ENCODE data around the gene SURF1. TPM values are rescaled to one million over a fixed set of nuclear protein-coding genes. Genes with fewer than 3 reads are reported as not detected.
A peak's percentile ranks its signal among the peaks of the same experiment; 100 is the strongest.

The SURF1 gene
- total and polyA plus RNA-seq, 9 of the 15 experiments (the other 6 are each of a cell fraction or from before 2014, with no cell fraction given): 16.1 to 31.3 (median 20.9) TPM

DNA sequence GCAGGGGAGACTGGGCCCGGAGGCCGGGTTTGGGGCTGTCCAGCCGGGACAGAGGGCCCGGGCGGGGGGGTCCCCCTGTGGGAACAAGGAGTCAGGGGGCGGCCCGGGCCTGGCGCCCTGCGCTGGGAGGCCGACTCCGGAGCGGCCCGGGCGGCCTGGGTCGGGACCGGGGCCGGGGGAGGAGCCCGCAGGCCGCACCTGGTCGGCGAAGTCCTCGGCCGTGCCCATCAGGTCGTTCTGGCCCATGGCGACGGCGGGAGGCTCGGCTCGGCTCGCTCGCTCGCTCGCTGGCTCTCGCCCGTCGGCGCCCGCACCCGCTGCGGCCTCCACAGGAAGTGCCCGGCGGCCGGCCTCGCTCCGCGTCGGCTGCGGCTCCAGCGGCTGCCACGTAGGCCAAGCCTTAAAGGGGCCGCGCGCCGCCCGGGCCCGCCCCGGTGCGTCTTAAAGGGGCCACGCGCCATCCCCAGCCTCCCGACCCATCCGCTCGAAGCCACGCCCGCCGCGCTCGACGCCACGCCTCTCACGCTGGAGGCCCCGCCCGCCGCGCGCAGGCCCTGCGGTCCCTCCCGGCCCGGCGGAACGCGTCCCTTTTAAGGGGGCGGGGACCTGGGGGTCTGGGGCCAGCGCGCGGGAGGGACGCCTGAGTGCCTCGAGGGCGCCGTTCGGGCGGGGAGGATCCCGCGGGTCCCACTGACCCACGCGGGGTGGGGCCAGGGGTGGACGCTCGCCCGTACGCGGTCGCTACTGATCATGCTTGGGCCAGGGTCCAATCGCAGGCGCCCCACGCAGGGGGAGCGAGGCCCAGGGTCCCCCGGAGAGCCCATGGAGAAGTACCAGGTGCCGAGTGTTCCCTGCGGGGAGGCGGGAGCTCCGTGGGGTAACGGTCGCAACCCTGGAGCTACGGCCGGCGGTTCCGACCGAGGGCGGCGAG lies 19.7 kb upstream of the SURF1 start, which contains the start of the genes STKLD1 and SURF4 (continued):
- no peak; the same call in none of the 2 replicates for TF ChIP-seq RNF2 (IDR thresholded peaks at IDR 0.05)
- no peak for TF ChIP-seq CBFB (CRISPR knock-in tag; IDR thresholded peaks at IDR 0.05)
- no peak for TF ChIP-seq CSDE1 (IDR thresholded peaks at IDR 0.05)
- 0 out of 2 replicates have a peak, but pooled peaks have one; percentile 48 for TF ChIP-seq ETV5 (CRISPR knock-in tag; IDR thresholded peaks at IDR 0.05; ENCODE audit: low read depth)
- TF ChIP-seq USF2 (CRISPR knock-in tag; IDR thresholded peaks at IDR 0.05): no peak
- peak in 2 of 3 experiments; percentile 71 to 72 for TF ChIP-seq YY1 (IDR thresholded peaks at IDR 0.05; ENCODE audit: borderline replicate concordance in 1 of 3, control insufficient read depth in 1 of 3, extremely low read depth in 1 of 3, insufficient read depth in 3 of 3, insufficient read length in 1 of 3, insufficient replicate concordance in 2 of 3, low read depth in 1 of 3, low read length in 2 of 3)
- no peak for TF ChIP-seq ZNF76 (CRISPR knock-in tag; IDR thresholded peaks at IDR 0.05; ENCODE audit: borderline replicate concordance)
- TF ChIP-seq, protein P1, sequence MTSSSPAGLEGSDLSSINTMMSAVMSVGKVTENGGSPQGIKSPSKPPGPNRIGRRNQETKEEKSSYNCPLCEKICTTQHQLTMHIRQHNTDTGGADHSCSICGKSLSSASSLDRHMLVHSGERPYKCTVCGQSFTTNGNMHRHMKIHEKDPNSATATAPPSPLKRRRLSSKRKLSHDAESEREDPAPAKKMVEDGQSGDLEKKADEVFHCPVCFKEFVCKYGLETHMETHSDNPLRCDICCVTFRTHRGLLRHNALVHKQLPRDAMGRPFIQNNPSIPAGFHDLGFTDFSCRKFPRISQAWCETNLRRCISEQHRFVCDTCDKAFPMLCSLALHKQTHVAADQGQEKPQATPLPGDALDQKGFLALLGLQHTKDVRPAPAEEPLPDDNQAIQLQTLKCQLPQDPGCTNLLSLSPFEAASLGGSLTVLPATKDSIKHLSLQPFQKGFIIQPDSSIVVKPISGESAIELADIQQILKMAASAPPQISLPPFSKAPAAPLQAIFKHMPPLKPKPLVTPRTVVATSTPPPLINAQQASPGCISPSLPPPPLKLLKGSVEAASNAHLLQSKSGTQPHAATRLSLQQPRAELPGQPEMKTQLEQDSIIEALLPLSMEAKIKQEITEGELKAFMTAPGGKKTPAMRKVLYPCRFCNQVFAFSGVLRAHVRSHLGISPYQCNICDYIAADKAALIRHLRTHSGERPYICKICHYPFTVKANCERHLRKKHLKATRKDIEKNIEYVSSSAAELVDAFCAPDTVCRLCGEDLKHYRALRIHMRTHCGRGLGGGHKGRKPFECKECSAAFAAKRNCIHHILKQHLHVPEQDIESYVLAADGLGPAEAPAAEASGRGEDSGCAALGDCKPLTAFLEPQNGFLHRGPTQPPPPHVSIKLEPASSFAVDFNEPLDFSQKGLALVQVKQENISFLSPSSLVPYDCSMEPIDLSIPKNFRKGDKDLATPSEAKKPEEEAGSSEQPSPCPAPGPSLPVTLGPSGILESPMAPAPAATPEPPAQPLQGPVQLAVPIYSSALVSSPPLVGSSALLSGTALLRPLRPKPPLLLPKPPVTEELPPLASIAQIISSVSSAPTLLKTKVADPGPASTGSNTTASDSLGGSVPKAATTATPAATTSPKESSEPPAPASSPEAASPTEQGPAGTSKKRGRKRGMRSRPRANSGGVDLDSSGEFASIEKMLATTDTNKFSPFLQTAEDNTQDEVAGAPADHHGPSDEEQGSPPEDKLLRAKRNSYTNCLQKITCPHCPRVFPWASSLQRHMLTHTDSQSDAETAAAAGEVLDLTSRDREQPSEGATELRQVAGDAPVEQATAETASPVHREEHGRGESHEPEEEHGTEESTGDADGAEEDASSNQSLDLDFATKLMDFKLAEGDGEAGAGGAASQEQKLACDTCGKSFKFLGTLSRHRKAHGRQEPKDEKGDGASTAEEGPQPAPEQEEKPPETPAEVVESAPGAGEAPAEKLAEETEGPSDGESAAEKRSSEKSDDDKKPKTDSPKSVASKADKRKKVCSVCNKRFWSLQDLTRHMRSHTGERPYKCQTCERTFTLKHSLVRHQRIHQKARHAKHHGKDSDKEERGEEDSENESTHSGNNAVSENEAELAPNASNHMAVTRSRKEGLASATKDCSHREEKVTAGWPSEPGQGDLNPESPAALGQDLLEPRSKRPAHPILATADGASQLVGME (CRISPR knock-in tag; IDR thresholded peaks at IDR 0.05): no peak
- TF ChIP-seq MYBL2 (IDR thresholded peaks at IDR 0.05; ENCODE audit: low read depth): no peak
- no peak for TF ChIP-seq MYBL2 (CRISPR knock-in tag; IDR thresholded peaks at IDR 0.05; ENCODE audit: borderline replicate concordance)
- TF ChIP-seq CREBBP (IDR thresholded peaks at IDR 0.05; ENCODE audit: low read depth, low read length): no peak
- TF ChIP-seq CHD2 (IDR thresholded peaks at IDR 0.05; ENCODE audit: low read depth, low read length): no peak
- TF ChIP-seq HDAC2 (IDR thresholded peaks at IDR 0.05): no peak
- peak; percentile 53; the same call in 1 of the 2 replicates for TF ChIP-seq FOXM1 (IDR thresholded peaks at IDR 0.05; ENCODE audit: low read depth)
- TF ChIP-seq FOXM1 (CRISPR knock-in tag; IDR thresholded peaks at IDR 0.05; ENCODE audit: low read depth): no peak
- TF ChIP-seq ZBTB1 (CRISPR knock-in tag; IDR thresholded peaks at IDR 0.05; ENCODE audit: borderline replicate concordance, low read depth): peak; percentile 96
- no peak for TF ChIP-seq EWSR1 (IDR thresholded peaks at IDR 0.05; ENCODE audit: borderline replicate concordance, low read depth, partially characterized antibody)
- TF ChIP-seq TCF7 (IDR thresholded peaks at IDR 0.05; ENCODE audit: borderline replicate concordance): no peak
- no peak for TF ChIP-seq NR2F6 (CRISPR knock-in tag; IDR thresholded peaks at IDR 0.05)
- peak; percentile 78; the same call in 1 of the 2 replicates for TF ChIP-seq KLF1 (tag; IDR thresholded peaks at IDR 0.05)
- no peak for TF ChIP-seq PTTG1 (tag; IDR thresholded peaks at IDR 0.05; ENCODE audit: low read depth)
- TF ChIP-seq EP400 (IDR thresholded peaks at IDR 0.05): peak; percentile 54; the same call in 1 of the 2 replicates
